T-cell (primary cell): Measurements from ENCODE around the gene CNGA2. TPM values are rescaled to one million over a fixed set of nuclear protein-coding genes. Genes with fewer than 3 reads are reported as not detected.

Experiments
- ATAC-seq, 4 experiments: fragments of 200-7000 bp in 3 of 4; fragments of 150-1000 bp in 1 of 4; cut with Tn5 transposase; replicated peaks in 1 of 4; 1 replicate in 3 of 4; 2 replicates in 1 of 4; pipeline ENCODE4 v1.10.0; 2021; ENCODE audit warnings: moderate library complexity in 3 of 4, mild to moderate bottlenecking in 2 of 4, moderate number of reproducible peaks in 1 of 4
- CTCF ChIA-PET, 2 donors: fragments of 300-600 bp; sonication (Branson Sonifier 250); formaldehyde crosslinking; loops; one replicate each; lab custom pipeline; 2022; ENCODE audit warnings: antibody characterized with exemption in 2 of 2; lab: Charles Lee
- POLR2A ChIA-PET, 2 donors: fragments of 300-600 bp; sonication (Branson Sonifier 250); formaldehyde crosslinking; loops; one replicate each; lab custom pipeline; 2022; ENCODE audit warnings: antibody characterized with exemption in 2 of 2; lab: Charles Lee
- DNase-seq, 35 experiments: peaks; one replicate each; pipeline versions ENCODE4 v3.0.0 to v3.0.0-alpha.2; 2013 to 2023
- H3K27ac ChIP-seq: one replicate; pipeline ENCODE4 v1.5.1; 2013; ENCODE audit warnings: low read length
- H3K27me3 ChIP-seq, 2 experiments: replicated peaks in 1 of 2; 1 replicate in 1 of 2; 2 replicates in 1 of 2; pipeline versions ENCODE4 v1.6.1 to v1.7.0; 2013; ENCODE audit warnings: low read length in 1 of 2, mixed read lengths in 1 of 2; ENCODE audit not compliant: control insufficient read depth in 2 of 2, insufficient read depth in 2 of 2; ENCODE audit errors: extremely low read depth in 1 of 2
- H3K36me3 ChIP-seq, 2 donors: 1 replicate in 1 of 2; 2 replicates in 1 of 2; pipeline versions ENCODE4 v1.6.1 to v1.7.0; 2013; ENCODE audit warnings: low read length in 1 of 2; ENCODE audit not compliant: control insufficient read depth in 2 of 2, insufficient read depth in 1 of 2; ENCODE audit errors: extremely low read depth in 1 of 2
- H3K4me1 ChIP-seq, 2 experiments: 1 replicate in 1 of 2; 2 replicates in 1 of 2; pipeline versions ENCODE4 v1.6.1 to v1.7.0; 2013; ENCODE audit warnings: low read length in 2 of 2, mixed read lengths in 1 of 2; ENCODE audit not compliant: insufficient read depth in 2 of 2, control insufficient read depth in 1 of 2; ENCODE audit errors: extremely low read depth in 1 of 2
- H3K4me3 ChIP-seq, 2 donors: 1 replicate in 1 of 2; 2 replicates in 1 of 2; pipeline versions ENCODE4 v1.5.1 to v1.7.0; 2013; ENCODE audit warnings: mild to moderate bottlenecking in 2 of 2, low read length in 1 of 2, moderate library complexity in 1 of 2; ENCODE audit not compliant: control insufficient read depth in 1 of 2; ENCODE audit errors: extremely low read depth in 1 of 2
- H3K9me3 ChIP-seq: 2 replicates; pipeline ENCODE4 v1.7.0; 2013
- H3K27ac Mint-ChIP-seq, 2 donors: one replicate each; pipeline ENCODE4 v1.8.0; 2020 to 2021; ENCODE audit warnings: mild to moderate bottlenecking in 2 of 2, mixed read lengths in 2 of 2
- H3K27me3 Mint-ChIP-seq, 2 donors: one replicate each; pipeline ENCODE4 v1.8.0; 2021 to 2022; ENCODE audit warnings: mixed read lengths in 2 of 2
- H3K36me3 Mint-ChIP-seq: one replicate; pipeline ENCODE4 v1.8.0; 2021; ENCODE audit warnings: mixed read lengths
- H3K4me1 Mint-ChIP-seq, 3 donors: one replicate each; pipeline ENCODE4 v1.8.0; 2020 to 2022; ENCODE audit warnings: mixed read lengths in 3 of 3, mild to moderate bottlenecking in 1 of 3
- H3K4me3 Mint-ChIP-seq, 3 donors: one replicate each; pipeline ENCODE4 v1.8.0; 2020 to 2022; ENCODE audit warnings: mild to moderate bottlenecking in 3 of 3, mixed read lengths in 3 of 3, moderate library complexity in 3 of 3
- H3K9me3 Mint-ChIP-seq, 3 donors: one replicate each; pipeline ENCODE4 v1.8.0; 2020 to 2022; ENCODE audit warnings: mixed read lengths in 3 of 3
- WGBS: methylation state at CpG from one replicate; pipeline ENCODE4 v1.1.5; 2013; ENCODE audit warnings: missing lambda C conversion rate; ENCODE audit not compliant: insufficient coverage; 5-methylcytosine and 5-hydroxymethylcytosine counted together
- total RNA-seq, 35 experiments: library from RNA in 6 of 35; stranded (reverse) in 6 of 35; fragments of 120-200 nt in 1 of 35; gene quantifications; one replicate each; pipeline versions ENCODE4 v1.2.1 to v1.2.4 and lab custom pipeline; 2013 to 2026

Gene CNGA2
- total RNA-seq, 5 donors from 2014 or later (not counting 1 experiment from before 2014, with no cell fraction given) = not detected

DNA sequence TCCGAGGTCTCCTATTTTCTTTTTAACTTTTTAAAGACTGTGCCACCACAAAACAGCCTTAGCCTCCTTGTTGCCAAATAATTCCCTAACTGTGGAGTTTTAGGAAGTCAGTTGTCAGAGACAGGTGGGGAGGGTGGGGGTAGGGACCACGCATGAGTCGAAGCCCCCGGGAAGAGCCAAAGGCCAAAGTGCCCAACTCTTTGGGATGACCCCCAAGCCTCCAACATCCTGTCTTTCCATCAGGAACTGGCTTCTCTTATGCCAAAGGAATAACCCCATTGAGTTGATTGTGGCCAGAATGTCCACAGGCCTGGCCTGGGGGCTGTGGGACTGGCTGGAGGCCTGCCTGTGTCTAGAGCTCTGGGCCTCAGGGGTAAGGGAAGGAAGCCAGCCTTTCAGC is 33.5 kb upstream of the CNGA2 start:
- Histone ChIP-seq H3K9me3 (no peaks in the 10 kb centered on the region), H3K4me1 (no peaks in the 10 kb centered on the region), H3K36me3 (no peaks in the 10 kb centered on the region), H3K4me3 (no peak overlapping the region), H3K27ac (no peak overlapping the region), H3K27me3 (no peaks in the 10 kb centered on the region)
- ChIA-PET CTCF (no interaction called here), POLR2A (no interaction called here)
- Mint-ChIP-seq H3K9me3 (no peaks in the 10 kb centered on the region), H3K27ac (no peak overlapping the region), H3K36me3 (no peaks in the 10 kb centered on the region), H3K4me1 (no peaks in the 10 kb centered on the region), H3K27me3 (peaks cover 11 to 25% of the 10 kb centered on the region in 2 donors), H3K4me3 (no peak overlapping the region)
- ATAC-seq = no peak
- DNase-seq = no peak
- WGBS = no CpG with 5 or more reads among the region's 4 CpGs

GRCh38 chrX:151701531-151701930 is 33.0 kb upstream of the CNGA2 start:
- H3K4me3 ChIP-seq = no peak overlapping the region
- no peak for ATAC-seq
- no peak overlapping the region for H3K27ac ChIP-seq
- WGBS = 50% methylated on average over 1 of the region's 7 CpGs
- ChIA-PET CTCF (no interaction called here), POLR2A (no interaction called here)
- H3K4me1 ChIP-seq = no peaks in the 10 kb centered on the region
- no peak for DNase-seq
- H3K9me3 ChIP-seq = no peaks in the 10 kb centered on the region
- H3K27ac Mint-ChIP-seq = no peak overlapping the region
- no peaks in the 10 kb centered on the region for H3K36me3 Mint-ChIP-seq
- H3K4me1 Mint-ChIP-seq = no peaks in the 10 kb centered on the region
- no peaks in the 10 kb centered on the region for H3K36me3 ChIP-seq
- H3K9me3 Mint-ChIP-seq = no peaks in the 10 kb centered on the region
- no peak overlapping the region for H3K4me3 Mint-ChIP-seq
- peaks cover 8 to 25% of the 10 kb centered on the region in 2 donors for H3K27me3 Mint-ChIP-seq
- H3K27me3 ChIP-seq = no peaks in the 10 kb centered on the region

- H3K27me3 ChIP-seq = no peaks in the 10 kb centered on the region
- ATAC-seq (no peak), DNase-seq (no peak)
- Mint-ChIP-seq H3K4me3 (no peak overlapping the region), H3K27me3 (peaks cover 6 to 23% of the 10 kb centered on the region in 2 donors), H3K9me3 (no peaks in the 10 kb centered on the region), H3K4me1 (no peaks in the 10 kb centered on the region), H3K36me3 (no peaks in the 10 kb centered on the region), H3K27ac (no peak overlapping the region)
- no peaks in the 10 kb centered on the region for H3K36me3 ChIP-seq
- CTCF ChIA-PET = interaction anchor here in 1 of 2 donors (0.5 kb wide), 1 partner anchor 1964 kb away, joined by 4 read pairs; no protein-coding TSS in a partner anchor
- no peak overlapping the region for H3K27ac ChIP-seq
- no peaks in the 10 kb centered on the region for H3K9me3 ChIP-seq
- H3K4me1 ChIP-seq = no peaks in the 10 kb centered on the region
- H3K4me3 ChIP-seq = no peak overlapping the region
- POLR2A ChIA-PET = no interaction called here
- WGBS = no CpG with 5 or more reads among the region's 9 CpGs
Observed at GRCh38 chrX:151702026-151702714, 32.4 kb upstream of the CNGA2 start.

DNA sequence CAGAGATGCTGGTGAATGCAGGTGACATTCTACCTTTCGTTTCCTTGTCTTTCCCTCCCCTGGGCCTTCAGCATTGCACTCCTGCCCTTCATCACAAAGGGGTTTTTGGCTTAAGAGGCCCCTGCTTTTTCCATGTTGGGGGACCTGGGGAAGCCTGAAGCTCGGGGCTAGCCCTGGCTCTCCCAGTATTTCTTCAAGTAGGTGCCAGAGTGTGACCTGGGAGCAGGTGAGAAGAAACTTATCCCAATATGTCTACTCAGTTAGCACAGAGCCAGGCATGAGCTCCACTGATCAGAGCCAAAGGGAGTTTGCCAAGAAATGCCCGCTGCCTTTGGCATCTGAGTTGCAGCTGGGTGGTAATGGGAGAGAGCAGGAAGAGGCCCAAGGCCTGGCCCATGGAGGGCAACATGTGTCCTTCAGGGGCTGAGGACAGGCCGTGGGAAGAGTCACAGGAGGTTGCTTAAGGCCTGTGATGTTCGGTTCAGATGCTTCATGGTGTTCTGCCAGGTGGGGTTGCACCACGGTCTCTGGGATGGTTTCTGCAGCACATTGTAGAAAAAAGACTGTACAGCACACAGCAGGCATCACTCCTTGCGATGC is 31.7 kb upstream of the CNGA2 start:
- Mint-ChIP-seq H3K9me3 (no peaks in the 10 kb centered on the region), H3K36me3 (no peaks in the 10 kb centered on the region), H3K27me3 (peaks cover 2 to 22% of the 10 kb centered on the region in 2 donors), H3K4me1 (no peaks in the 10 kb centered on the region), H3K27ac (no peak overlapping the region), H3K4me3 (no peak overlapping the region)
- CTCF ChIA-PET = interaction anchor here in 1 of 2 donors (0.5 kb wide), 1 partner anchor 1964 kb away, joined by 4 read pairs; no protein-coding TSS in a partner anchor
- Histone ChIP-seq H3K27ac (no peak overlapping the region), H3K36me3 (no peaks in the 10 kb centered on the region), H3K9me3 (no peaks in the 10 kb centered on the region), H3K4me1 (no peaks in the 10 kb centered on the region), H3K4me3 (no peak overlapping the region), H3K27me3 (no peaks in the 10 kb centered on the region)
- 75% methylated on average over 2 of the region's 7 CpGs for WGBS
- DNase-seq (no peak), ATAC-seq (no peak)
- POLR2A ChIA-PET = no interaction called here

DNA sequence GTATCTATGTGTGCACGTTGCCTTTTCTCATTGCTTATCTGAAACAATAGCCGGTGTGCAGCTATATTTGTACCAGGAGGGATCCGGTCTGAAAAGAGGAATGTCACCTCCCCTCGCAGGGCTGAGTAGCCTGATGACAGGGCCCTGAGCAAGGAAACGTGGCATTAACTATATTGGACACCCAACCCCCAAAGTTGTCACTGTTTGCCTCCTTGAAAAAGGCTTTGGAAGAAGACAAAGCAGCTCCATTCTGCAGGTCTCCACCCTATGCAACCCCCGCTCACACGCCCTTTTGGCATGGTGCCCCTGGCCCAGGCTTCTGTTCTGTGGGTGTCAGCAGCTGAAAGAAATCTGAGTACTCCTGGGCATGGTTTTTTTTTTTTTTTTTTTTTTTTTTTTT is 31.1 kb upstream of the CNGA2 start:
- WGBS = no CpG with 5 or more reads among the region's 7 CpGs
- H3K36me3 Mint-ChIP-seq = no peaks in the 10 kb centered on the region
- H3K27ac ChIP-seq = no peak overlapping the region
- no peaks in the 10 kb centered on the region for H3K4me1 Mint-ChIP-seq
- H3K4me1 ChIP-seq = no peaks in the 10 kb centered on the region
- peaks cover 0 to 22% of the 10 kb centered on the region in 2 donors for H3K27me3 Mint-ChIP-seq
- DNase-seq (no peak), ATAC-seq (no peak)
- H3K4me3 Mint-ChIP-seq = no peak overlapping the region
- H3K27me3 ChIP-seq = no peaks in the 10 kb centered on the region
- no peak overlapping the region for H3K27ac Mint-ChIP-seq
- no peak overlapping the region for H3K4me3 ChIP-seq
- H3K36me3 ChIP-seq = no peaks in the 10 kb centered on the region
- no peaks in the 10 kb centered on the region for H3K9me3 Mint-ChIP-seq
- ChIA-PET POLR2A (no interaction called here), CTCF (no interaction called here)
- H3K9me3 ChIP-seq = no peaks in the 10 kb centered on the region

DNA sequence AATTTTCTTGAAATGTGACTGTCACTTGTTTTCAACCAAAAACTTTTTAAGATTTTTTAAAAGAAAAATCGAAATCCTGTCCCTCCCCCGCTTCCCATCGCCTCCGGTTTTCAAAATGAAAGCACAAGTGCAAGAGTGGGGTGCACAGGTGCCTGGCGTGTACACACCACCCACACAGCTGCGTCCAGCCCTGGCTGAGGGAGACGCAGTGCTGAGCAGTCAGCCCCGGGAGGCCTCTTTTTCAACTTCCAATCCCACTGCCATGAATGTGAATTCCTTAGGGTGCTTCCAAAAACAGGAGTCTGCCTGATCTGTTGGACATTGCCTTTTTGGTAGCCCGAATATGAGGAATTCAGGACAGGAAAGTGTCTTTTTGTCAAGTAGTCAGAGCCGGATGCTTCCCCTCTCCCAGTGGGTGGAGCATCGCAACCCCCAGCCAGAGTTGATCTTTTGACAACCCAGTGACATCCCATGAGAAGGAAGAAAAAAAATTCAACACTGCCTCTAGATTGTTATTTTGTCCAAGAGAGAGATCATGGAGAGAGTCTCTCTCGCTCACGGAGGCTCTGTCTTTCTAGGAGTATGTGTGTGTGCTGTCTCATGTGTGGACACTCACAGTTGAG is 30.4 kb upstream of the CNGA2 start:
- Histone ChIP-seq H3K9me3 (no peaks in the 10 kb centered on the region), H3K27me3 (no peaks in the 10 kb centered on the region), H3K4me1 (no peaks in the 10 kb centered on the region), H3K36me3 (no peaks in the 10 kb centered on the region), H3K4me3 (no peak overlapping the region), H3K27ac (no peak overlapping the region)
- Mint-ChIP-seq H3K36me3 (no peaks in the 10 kb centered on the region), H3K4me3 (no peak overlapping the region), H3K27me3 (peaks cover 0 to 22% of the 10 kb centered on the region in 2 donors), H3K4me1 (no peaks in the 10 kb centered on the region), H3K9me3 (no peaks in the 10 kb centered on the region), H3K27ac (no peak overlapping the region)
- CTCF ChIA-PET = no interaction called here
- DNase-seq = no peak
- 80% methylated on average over 2 of the region's 13 CpGs for whole genome bisulfite sequencing
- POLR2A ChIA-PET = no interaction called here
- ATAC-seq = no peak
